IgD-negative memory B cell (primary cell): ENCODE results near the gene CLEC2A. TPM values are rescaled to one million over a fixed set of nuclear protein-coding genes. Genes with fewer than 3 reads are reported as not detected.
"Not testable (repeated sequence)": the region's sequence is repeated elsewhere in the genome, so short reads cannot be mapped to it uniquely, and the experiment has no call there.

Experiments
- H3K27ac Mint-ChIP-seq, 3 donors: one replicate each; pipeline ENCODE4 v1.8.0; 2020 to 2022; ENCODE audit warnings: mild to moderate bottlenecking in 3 of 3, mixed read lengths in 3 of 3, moderate library complexity in 1 of 3
- H3K27me3 Mint-ChIP-seq: one replicate; pipeline ENCODE4 v1.8.0; 2021; ENCODE audit warnings: mixed read lengths
- H3K36me3 Mint-ChIP-seq: one replicate; pipeline ENCODE4 v1.8.0; 2020; ENCODE audit warnings: mild to moderate bottlenecking, mixed read lengths
- H3K4me1 Mint-ChIP-seq, 3 donors: one replicate each; pipeline ENCODE4 v1.8.0; 2020 to 2022; ENCODE audit warnings: mixed read lengths in 3 of 3, mild to moderate bottlenecking in 1 of 3
- H3K4me3 Mint-ChIP-seq, 4 donors: one replicate each; pipeline ENCODE4 v1.8.0; 2020 to 2022; ENCODE audit warnings: mild to moderate bottlenecking in 4 of 4, mixed read lengths in 4 of 4, moderate library complexity in 3 of 4
- H3K9me3 Mint-ChIP-seq, 3 donors: one replicate each; pipeline ENCODE4 v1.8.0; 2020 to 2021; ENCODE audit warnings: mixed read lengths in 3 of 3, mild to moderate bottlenecking in 1 of 3
- polyA plus RNA-seq: library from polyadenylated mRNA; unstranded; fragments of 300-500 nt; fragmentation: Illumina TruSeq; gene quantifications from one replicate; pipeline ENCODE4 v1.2.3, GENCODE V29; 2021

The CLEC2A gene
- polyA plus RNA-seq, 1 donor from 2014 or later = not detected

GRCh38 chr12:9881246-9881645, 50.9 kb downstream of the CLEC2A start, which contains the start of gene KLRF2:
Gene KLRF2, plus strand, starts transcription at chr12:9881489. Its CDS starts 107 bp downstream, at chr12:9881596.
- no peak within 1 kb of the TSS for H3K4me3 Mint-ChIP-seq
- no peaks in the 10 kb centered on the region for H3K9me3 Mint-ChIP-seq
- H3K4me1 Mint-ChIP-seq = peaks cover 0 to 2% (median 0%) of the 10 kb centered on the region in 3 donors
- H3K36me3 Mint-ChIP-seq = peaks cover 1% of the 10 kb centered on the region
- H3K27me3 Mint-ChIP-seq = no peaks in the 10 kb centered on the region
- H3K27ac Mint-ChIP-seq = no peak within 1 kb of the TSS

- Mint-ChIP-seq H3K4me1 (peaks cover 0 to 2% (median 0%) of the 10 kb centered on the region in 3 donors), H3K9me3 (no peaks in the 10 kb centered on the region), H3K4me3 (no peak overlapping the region), H3K27me3 (no peaks in the 10 kb centered on the region), H3K36me3 (no peaks in the 10 kb centered on the region), H3K27ac (no peak overlapping the region)
Observed at GRCh38 chr12:9880532-9881078, 51.6 kb downstream of the CLEC2A start.

GRCh38 chr12:9876120-9876519, 56.0 kb downstream of the CLEC2A start:
- H3K4me3 Mint-ChIP-seq, H3K9me3 Mint-ChIP-seq, H3K27ac Mint-ChIP-seq, H3K36me3 Mint-ChIP-seq, H3K4me1 Mint-ChIP-seq, H3K27me3 Mint-ChIP-seq: not testable (repeated sequence)

- Mint-ChIP-seq H3K36me3 (no peaks in the 10 kb centered on the region), H3K27me3 (peaks cover 9% of the 10 kb centered on the region), H3K27ac (no peak overlapping the region), H3K4me3 (peak overlapping the region in 1 of 4 donors; percentile 46), H3K4me1 (peaks cover 5 to 11% (median 7%) of the 10 kb centered on the region in 3 donors), H3K9me3 (no peaks in the 10 kb centered on the region)
Observed at GRCh38 chr12:9872742-9873141, 59.4 kb downstream of the CLEC2A start.

GRCh38 chr12:9872162-9872561, 60.0 kb downstream of the CLEC2A start:
- Mint-ChIP-seq H3K27me3 (peaks cover 11% of the 10 kb centered on the region), H3K27ac (peak overlapping the region in 1 of 3 donors; percentile 6), H3K4me3 (no peak overlapping the region), H3K9me3 (no peaks in the 10 kb centered on the region), H3K36me3 (no peaks in the 10 kb centered on the region), H3K4me1 (peaks cover 5 to 11% (median 7%) of the 10 kb centered on the region in 3 donors)

GRCh38 chr12:9870286-9870866, 61.8 kb downstream of the CLEC2A start:
- Mint-ChIP-seq H3K27ac (peak overlapping the region in 2 of 3 donors; percentile 89 to 94), H3K4me3 (peak overlapping the region; percentile 82 to 90 (median 89)), H3K36me3 (no peaks in the 10 kb centered on the region), H3K4me1 (peaks cover 9 to 11% (median 11%) of the 10 kb centered on the region in 3 donors), H3K27me3 (peaks cover 11% of the 10 kb centered on the region), H3K9me3 (no peaks in the 10 kb centered on the region)

- Mint-ChIP-seq H3K27ac (peak within 1 kb of the TSS; percentile 65 to 94 (median 89)), H3K36me3 (peaks cover 1% of the 10 kb centered on the region), H3K27me3 (peaks cover 13% of the 10 kb centered on the region), H3K4me3 (peak within 1 kb of the TSS; percentile 82 to 90 (median 89)), H3K9me3 (peaks cover 0 to 2% (median 0%) of the 10 kb centered on the region in 3 donors), H3K4me1 (peaks cover 11 to 12% (median 12%) of the 10 kb centered on the region in 3 donors)
Observed at GRCh38 chr12:9869307-9870161, 62.6 kb downstream of the CLEC2A start, which contains the start of gene CLEC2B. Gene CLEC2B, minus strand, starts transcription at chr12:9869354.

GRCh38 chr12:9868951-9869306, 63.2 kb downstream of the CLEC2A start:
- H3K4me3 Mint-ChIP-seq = peak overlapping the region; percentile 82 to 90 (median 89)
- H3K36me3 Mint-ChIP-seq = peaks cover 1% of the 10 kb centered on the region
- peaks cover 12 to 14% (median 12%) of the 10 kb centered on the region in 3 donors for H3K4me1 Mint-ChIP-seq
- H3K9me3 Mint-ChIP-seq = peaks cover 3 to 7% (median 5%) of the 10 kb centered on the region in 3 donors
- H3K27me3 Mint-ChIP-seq = peaks cover 15% of the 10 kb centered on the region
- peak overlapping the region; percentile 65 to 94 (median 89) for H3K27ac Mint-ChIP-seq

GRCh38 chr12:9868311-9868801, 63.8 kb downstream of the CLEC2A start:
- Mint-ChIP-seq H3K27me3 (peaks cover 17% of the 10 kb centered on the region), H3K9me3 (peaks cover 7 to 13% (median 10%) of the 10 kb centered on the region in 3 donors), H3K27ac (peak overlapping the region in 1 of 3 donors; percentile 89), H3K4me1 (peaks cover 12 to 19% (median 12%) of the 10 kb centered on the region in 3 donors), H3K4me3 (peak overlapping the region; percentile 82 to 90 (median 89)), H3K36me3 (peaks cover 1% of the 10 kb centered on the region)

GRCh38 chr12:9867531-9867930, 64.6 kb downstream of the CLEC2A start:
- H3K4me1 Mint-ChIP-seq = peaks cover 12 to 19% (median 12%) of the 10 kb centered on the region in 3 donors
- H3K27ac Mint-ChIP-seq = no peak overlapping the region
- peaks cover 1% of the 10 kb centered on the region for H3K36me3 Mint-ChIP-seq
- H3K4me3 Mint-ChIP-seq = peak overlapping the region; percentile 28 to 76 (median 66)
- peaks cover 9 to 14% (median 13%) of the 10 kb centered on the region in 3 donors for H3K9me3 Mint-ChIP-seq
- H3K27me3 Mint-ChIP-seq = peaks cover 19% of the 10 kb centered on the region

GRCh38 chr12:9866860-9867269, 65.3 kb downstream of the CLEC2A start:
- Mint-ChIP-seq H3K9me3 (peaks cover 9 to 14% (median 13%) of the 10 kb centered on the region in 3 donors), H3K4me1 (peaks cover 12 to 19% (median 12%) of the 10 kb centered on the region in 3 donors), H3K27me3 (peaks cover 19% of the 10 kb centered on the region), H3K4me3 (peak overlapping the region; percentile 63 to 85 (median 82)), H3K27ac (peak overlapping the region in 2 of 3 donors; percentile 13 to 17), H3K36me3 (peaks cover 1% of the 10 kb centered on the region)

GRCh38 chr12:9864913-9865675, 67.1 kb downstream of the CLEC2A start:
- peaks cover 1% of the 10 kb centered on the region for H3K36me3 Mint-ChIP-seq
- H3K27ac Mint-ChIP-seq = no peak overlapping the region
- H3K4me3 Mint-ChIP-seq = peak overlapping the region; percentile 11 to 85 (median 38)
- H3K4me1 Mint-ChIP-seq = peaks cover 10 to 15% (median 11%) of the 10 kb centered on the region in 3 donors
- H3K27me3 Mint-ChIP-seq = peaks cover 19% of the 10 kb centered on the region
- peaks cover 9 to 14% (median 13%) of the 10 kb centered on the region in 3 donors for H3K9me3 Mint-ChIP-seq
